ENCODE results near the gene PSMA6. TPM values are rescaled to one million over a fixed set of nuclear protein-coding genes. Genes with fewer than 3 reads are reported as not detected.
A peak's percentile ranks its signal among the peaks of the same experiment; 100 is the strongest.

PSMA6 gene
- total and polyA plus RNA-seq, 2 of the 13 experiments (the other 11 are each of a cell fraction or from before 2014, with no cell fraction given): 525 to 1,109 TPM

DNA sequence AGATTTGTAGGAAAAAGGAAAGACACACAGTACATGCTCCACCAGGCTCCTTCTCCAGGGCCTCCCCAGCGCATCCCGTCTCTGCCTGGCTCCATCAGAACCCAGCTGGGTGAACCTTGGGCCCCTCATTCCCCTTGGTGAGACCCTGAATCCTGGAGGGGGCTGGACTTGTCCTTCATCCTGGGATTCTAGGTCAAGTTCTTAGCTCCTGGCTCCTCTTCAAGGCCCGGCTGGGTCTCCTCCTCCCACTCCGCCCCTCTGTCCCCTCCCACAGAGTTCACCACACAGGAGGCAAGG is 49.2 kb downstream of the PSMA6 start (continued):
- peak; percentile 79 for TF ChIP-seq ZBTB34 (CRISPR knock-in tag; IDR thresholded peaks at IDR 0.05)
- TF ChIP-seq IKZF1 (IDR thresholded peaks at IDR 0.05): no peak
- TF ChIP-seq, protein P1, sequence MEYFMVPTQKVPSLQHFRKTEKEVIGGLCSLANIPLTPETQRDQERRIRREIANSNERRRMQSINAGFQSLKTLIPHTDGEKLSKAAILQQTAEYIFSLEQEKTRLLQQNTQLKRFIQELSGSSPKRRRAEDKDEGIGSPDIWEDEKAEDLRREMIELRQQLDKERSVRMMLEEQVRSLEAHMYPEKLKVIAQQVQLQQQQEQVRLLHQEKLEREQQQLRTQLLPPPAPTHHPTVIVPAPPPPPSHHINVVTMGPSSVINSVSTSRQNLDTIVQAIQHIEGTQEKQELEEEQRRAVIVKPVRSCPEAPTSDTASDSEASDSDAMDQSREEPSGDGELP (IDR thresholded peaks at IDR 0.05; ENCODE audit: borderline replicate concordance, low read depth): 0 out of 2 replicates have a peak, but pooled peaks have one; percentile 39
- 0 out of 2 replicates have a peak, but pooled peaks have one; percentile 36 for TF ChIP-seq PCBP1 (IDR thresholded peaks at IDR 0.05; ENCODE audit: borderline replicate concordance, low read depth, low read length)
- 0 out of 2 replicates have a peak, but pooled peaks have one; percentile 25 for TF ChIP-seq MLXIP (CRISPR knock-in tag; IDR thresholded peaks at IDR 0.05; ENCODE audit: borderline replicate concordance)
- TF ChIP-seq MED1 (CRISPR knock-in tag; IDR thresholded peaks at IDR 0.05): peak; percentile 72; the same call in 1 of the 2 replicates
- TF ChIP-seq MED13 (CRISPR knock-in tag; IDR thresholded peaks at IDR 0.05): peak; percentile 82
- peak; percentile 72 for TF ChIP-seq BORCS8-MEF2B (CRISPR knock-in tag; IDR thresholded peaks at IDR 0.05)
- TF ChIP-seq TOE1 (CRISPR knock-in tag; IDR thresholded peaks at IDR 0.05): no peak
- TF ChIP-seq SOX13 (IDR thresholded peaks at IDR 0.05): no peak
- peak in 1 of 2 experiments; percentile 83; a peak in 1 of 4 replicates for TF ChIP-seq SOX13 (CRISPR knock-in tag; conservative IDR thresholded peaks at IDR 0.05 in 1 of 2, IDR thresholded peaks at IDR 0.05 in 1 of 2)
- TF ChIP-seq PAWR (CRISPR knock-in tag; IDR thresholded peaks at IDR 0.05; ENCODE audit: borderline replicate concordance): no peak
- no peak for TF ChIP-seq ARHGAP35 (CRISPR knock-in tag; IDR thresholded peaks at IDR 0.05; ENCODE audit: borderline replicate concordance)
- TF ChIP-seq ZNF281 (CRISPR knock-in tag; IDR thresholded peaks at IDR 0.05; ENCODE audit: borderline replicate concordance): peak; percentile 61; the same call in 1 of the 2 replicates
- peak; percentile 71; the same call in 1 of the 2 replicates for TF ChIP-seq ZNF264 (CRISPR knock-in tag; IDR thresholded peaks at IDR 0.05)
- TF ChIP-seq BCL6 (CRISPR knock-in tag; IDR thresholded peaks at IDR 0.05): peak; percentile 89
- TF ChIP-seq ZNF350 (CRISPR knock-in tag; IDR thresholded peaks at IDR 0.05; ENCODE audit: borderline replicate concordance, low read depth): 0 out of 2 replicates have a peak, but pooled peaks have one; percentile 91
- peak; percentile 78 for TF ChIP-seq SKI (IDR thresholded peaks at IDR 0.05; ENCODE audit: partially characterized antibody)
- TF ChIP-seq, protein P2, sequence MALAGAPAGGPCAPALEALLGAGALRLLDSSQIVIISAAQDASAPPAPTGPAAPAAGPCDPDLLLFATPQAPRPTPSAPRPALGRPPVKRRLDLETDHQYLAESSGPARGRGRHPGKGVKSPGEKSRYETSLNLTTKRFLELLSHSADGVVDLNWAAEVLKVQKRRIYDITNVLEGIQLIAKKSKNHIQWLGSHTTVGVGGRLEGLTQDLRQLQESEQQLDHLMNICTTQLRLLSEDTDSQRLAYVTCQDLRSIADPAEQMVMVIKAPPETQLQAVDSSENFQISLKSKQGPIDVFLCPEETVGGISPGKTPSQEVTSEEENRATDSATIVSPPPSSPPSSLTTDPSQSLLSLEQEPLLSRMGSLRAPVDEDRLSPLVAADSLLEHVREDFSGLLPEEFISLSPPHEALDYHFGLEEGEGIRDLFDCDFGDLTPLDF (CRISPR knock-in tag; IDR thresholded peaks at IDR 0.05): peak; percentile 5; the same call in 1 of the 2 replicates
- peak; percentile 98; the same call in 1 of the 2 replicates for TF ChIP-seq MTA1 (CRISPR knock-in tag; IDR thresholded peaks at IDR 0.05; ENCODE audit: borderline replicate concordance)
- TF ChIP-seq KLF16 (CRISPR knock-in tag; IDR thresholded peaks at IDR 0.05): no peak
